RWPE2 (cell line): ENCODE results near the gene PCDHGA3.
"Not testable (repeated sequence)": the region's sequence is repeated elsewhere in the genome, so short reads cannot be mapped to it uniquely, and the experiment has no call there.

ENCODE experiments used
- ATAC-seq: fragments of 200-7000 bp; cut with Tn5 transposase; 3 replicates; pipeline ENCODE4 v1.9.1; 2021; ENCODE audit warnings: low read depth
- DNase-seq: peaks from one replicate; pipeline ENCODE4 v3.0.0-alpha.2; 2020; ENCODE audit warnings: low spot score
- H3K27ac ChIP-seq: fragments of 450-650 bp; 2 replicates; pipeline ENCODE4 v1.5.1; 2017; ENCODE audit warnings: mild to moderate bottlenecking; ENCODE audit not compliant: poor library complexity, severe bottlenecking
- H3K27me3 ChIP-seq: fragments of 250-450 bp; sonication (Bioruptor Pico); 2 replicates; pipeline ENCODE4 v1.5.1; 2021; ENCODE audit warnings: mild to moderate bottlenecking, moderate library complexity; ENCODE audit not compliant: insufficient read depth, poor library complexity, severe bottlenecking
- H3K36me3 ChIP-seq: fragments of 250-450 bp; sonication (Bioruptor Pico); 2 replicates; pipeline ENCODE4 v1.5.1; 2020; ENCODE audit warnings: low read depth, mild to moderate bottlenecking, moderate library complexity
- H3K4me1 ChIP-seq: fragments of 250-450 bp; sonication (Bioruptor Pico); 2 replicates; pipeline ENCODE4 v1.5.1; 2021; ENCODE audit warnings: mild to moderate bottlenecking, moderate library complexity; ENCODE audit not compliant: insufficient read depth, poor library complexity, severe bottlenecking
- H3K4me3 ChIP-seq: fragments of 250-450 bp; sonication (Bioruptor Pico); 2 replicates; pipeline ENCODE4 v1.5.1; 2021; ENCODE audit warnings: mild to moderate bottlenecking, moderate library complexity; ENCODE audit not compliant: severe bottlenecking
- H3K9me3 ChIP-seq: fragments of 250-450 bp; sonication (Bioruptor Pico); 2 replicates; pipeline ENCODE4 v1.5.1; 2021; ENCODE audit warnings: mild to moderate bottlenecking, moderate library complexity; ENCODE audit not compliant: severe bottlenecking
- CTCF ChIP-seq: fragments of 450-650 bp; IDR thresholded peaks from one replicate; pipeline ENCODE4 v1.5.1; 2017; ENCODE audit warnings: mild to moderate bottlenecking, moderate library complexity; ENCODE audit not compliant: poor library complexity, severe bottlenecking

The PCDHGA3 gene

GRCh38 chr5:141342773-141343172, 856 bp upstream of the PCDHGA3 start:
- no peak for TF ChIP-seq CTCF
- no peak for ATAC-seq
- H3K9me3 ChIP-seq = peaks cover 7% of the 10 kb centered on the region

GRCh38 chr5:141343953-141344463, 379 bp downstream of the PCDHGA3 start:
- Histone ChIP-seq H3K4me3 (peak overlapping the region; percentile 5), H3K27ac (no peak overlapping the region), H3K9me3 (peaks cover 7% of the 10 kb centered on the region), H3K4me1 (no peaks in the 10 kb centered on the region), H3K36me3 (no peaks in the 10 kb centered on the region), H3K27me3 (peaks cover 80% of the 10 kb centered on the region)
- TF ChIP-seq CTCF = peak; percentile 31
- ATAC-seq = no peak
- no peak for DNase-seq

More at GRCh38 chr5:141342773-141343172, 856 bp upstream of the PCDHGA3 start:
- no peaks in the 10 kb centered on the region for H3K4me1 ChIP-seq
- H3K27ac ChIP-seq = no peak overlapping the region
- no peaks in the 10 kb centered on the region for H3K36me3 ChIP-seq
- DNase-seq = no peak
- H3K27me3 ChIP-seq = peaks cover 83% of the 10 kb centered on the region
- no peak overlapping the region for H3K4me3 ChIP-seq

GRCh38 chr5:141345327-141345726, 1.7 kb downstream of the PCDHGA3 start:
- Histone ChIP-seq H3K4me1 (no peaks in the 10 kb centered on the region), H3K9me3 (no peaks in the 10 kb centered on the region), H3K4me3 (no peak overlapping the region), H3K36me3 (no peaks in the 10 kb centered on the region), H3K27me3 (peaks cover 80% of the 10 kb centered on the region), H3K27ac (no peak overlapping the region)
- no peak for ATAC-seq
- TF ChIP-seq CTCF = no peak
- no peak for DNase-seq

- not testable (repeated sequence) for H3K9me3 ChIP-seq, H3K4me1 ChIP-seq, ATAC-seq, DNase-seq, H3K4me3 ChIP-seq, H3K36me3 ChIP-seq, H3K27ac ChIP-seq
- H3K27me3 ChIP-seq = peaks cover 81% of the 10 kb centered on the region
Measured at GRCh38 chr5:141346017-141346416, 2.4 kb downstream of the PCDHGA3 start.

DNA sequence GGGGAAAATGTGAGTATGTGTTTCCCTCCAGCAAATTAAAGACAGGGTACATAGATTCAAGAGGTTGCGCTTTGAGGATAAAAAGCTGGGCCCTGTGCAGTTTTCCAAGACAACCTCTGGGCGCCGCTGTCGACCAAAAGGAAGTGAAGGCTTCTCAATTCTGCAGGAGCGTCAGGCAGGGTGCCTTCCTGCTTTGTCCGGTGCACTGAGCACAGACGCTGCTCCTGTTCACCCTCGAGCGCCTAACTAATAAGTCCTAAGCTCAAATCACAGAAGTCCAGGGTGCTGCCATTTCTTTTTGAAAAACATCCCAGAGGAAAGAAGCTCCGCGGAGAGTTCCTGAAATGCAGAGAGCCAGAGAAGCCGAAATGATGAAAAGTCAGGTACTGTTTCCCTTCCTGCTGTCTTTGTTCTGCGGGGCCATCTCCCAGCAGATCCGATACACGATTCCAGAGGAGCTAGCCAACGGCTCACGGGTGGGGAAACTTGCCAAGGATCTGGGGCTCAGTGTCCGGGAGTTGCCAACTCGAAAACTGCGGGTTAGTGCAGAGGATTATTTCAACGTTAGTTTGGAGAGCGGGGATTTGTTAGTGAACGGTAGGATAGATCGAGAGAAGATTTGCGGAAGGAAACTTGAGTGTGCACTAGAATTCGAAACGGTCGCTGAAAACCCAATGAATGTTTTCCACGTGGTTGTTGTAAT, 6.4 kb downstream of the PCDHGA3 start, which contains the start of gene PCDHGB1:
PCDHGB1 (plus strand) TSS at position 183 of the 703 bp plus-strand sequence; CDS start at position 345, 162 bp downstream.
- TF ChIP-seq CTCF = peak; percentile 49
- Histone ChIP-seq H3K27ac (no peak within 1 kb of the TSS), H3K9me3 (no peaks in the 10 kb centered on the region), H3K36me3 (no peaks in the 10 kb centered on the region), H3K4me1 (no peaks in the 10 kb centered on the region), H3K27me3 (peaks cover 76% of the 10 kb centered on the region), H3K4me3 (no peak within 1 kb of the TSS)
- no peak for DNase-seq
- ATAC-seq = peak; percentile 50; the same call in 2 of the 3 replicates
